LNCaP clone FGC (cell line): ENCODE results near the gene SUSD2.
"Not testable (repeated sequence)": the region's sequence is repeated elsewhere in the genome, so short reads cannot be mapped to it uniquely, and the experiment has no call there.

Source experiments
- DNase-seq: peaks from one replicate; pipeline ENCODE4 v3.0.0-alpha.2; 2011; ENCODE audit warnings: low read depth
- H3K4me3 ChIP-seq: 2 replicates; pipeline ENCODE4 v1.5.1; 2011; ENCODE audit warnings: mild to moderate bottlenecking, low read depth, low read length, control low read depth
- CTCF ChIP-seq: IDR thresholded peaks from 2 replicates; pipeline ENCODE4 v1.5.1; 2012; ENCODE audit warnings: mild to moderate bottlenecking; ENCODE audit not compliant: control insufficient read depth, insufficient read depth; ENCODE audit errors: extremely low read depth

Gene SUSD2

GRCh38 chr22:24200619-24201212, 19.4 kb downstream of the SUSD2 start:
- no peak for DNase-seq

GRCh38 chr22:24201681-24202614, 20.7 kb downstream of the SUSD2 start:
- no peak for TF ChIP-seq CTCF
- H3K4me3 ChIP-seq, result no peak overlapping the region
- DNase-seq, result no peak

More at GRCh38 chr22:24200619-24201212, 19.4 kb downstream of the SUSD2 start:
- no peak overlapping the region for H3K4me3 ChIP-seq
- no peak for TF ChIP-seq CTCF

GRCh38 chr22:24203856-24204255, 22.6 kb downstream of the SUSD2 start:
- DNase-seq, H3K4me3 ChIP-seq: not testable (repeated sequence)

- H3K4me3 ChIP-seq, result no peak overlapping the region
- TF ChIP-seq CTCF, result peak; percentile 8; the same call in 1 of the 2 replicates
- DNase-seq, result no peak
Observed at GRCh38 chr22:24205438-24206195, 24.3 kb downstream of the SUSD2 start.

GRCh38 chr22:24206460-24207263, 25.4 kb downstream of the SUSD2 start:
- DNase-seq, H3K4me3 ChIP-seq: not testable (repeated sequence)

- TF ChIP-seq CTCF, result no peak
- no peak for DNase-seq
- peak overlapping the region; percentile 21; the same call in 1 of the 2 replicates for H3K4me3 ChIP-seq
Observed at GRCh38 chr22:24207264-24208011, 26.2 kb downstream of the SUSD2 start.
